Kidney capillary endothelial cell (primary cell): Measurements from ENCODE around the gene PLA2G5.
"Not testable (repeated sequence)": the region's sequence is repeated elsewhere in the genome, so short reads cannot be mapped to it uniquely, and the experiment has no call there.

Source experiments
- DNase-seq: peaks from one replicate; pipeline ENCODE4 v3.0.0-alpha.2; 2018; ENCODE audit warnings: low spot score

The PLA2G5 gene

GRCh38 chr1:20119347-20119746 lies 49.4 kb downstream of the PLA2G5 start, which contains the start of gene PLA2G2D:
PLA2G2D (minus strand) TSS chr1:20119536; CDS start chr1:20119498, 38 bp downstream.
- no peak for DNase-seq

GRCh38 chr1:20120796-20121195 lies 50.8 kb downstream of the PLA2G5 start:
- DNase-seq = no peak

- no peak for DNase-seq
Measured at GRCh38 chr1:20123722-20124455, 53.9 kb downstream of the PLA2G5 start.

GRCh38 chr1:20124456-20125057 lies 54.6 kb downstream of the PLA2G5 start:
- peak; percentile 61 for DNase-seq

GRCh38 chr1:20125100-20125499 lies 55.1 kb downstream of the PLA2G5 start:
- no peak for DNase-seq

GRCh38 chr1:20126041-20126805 lies 56.2 kb downstream of the PLA2G5 start:
- no peak for DNase-seq

- no peak for DNase-seq
Measured at GRCh38 chr1:20126806-20127440, 56.9 kb downstream of the PLA2G5 start.

GRCh38 chr1:20130518-20130917 lies 60.5 kb downstream of the PLA2G5 start:
- DNase-seq = not testable (repeated sequence)

- DNase-seq = no peak
Measured at GRCh38 chr1:20134995-20135394, 65.0 kb downstream of the PLA2G5 start.

GRCh38 chr1:20136249-20136648 lies 66.3 kb downstream of the PLA2G5 start:
- no peak for DNase-seq

GRCh38 chr1:20137055-20137454 lies 67.1 kb downstream of the PLA2G5 start:
- no peak for DNase-seq

- no peak for DNase-seq
Measured at GRCh38 chr1:20137604-20138003, 67.6 kb downstream of the PLA2G5 start.

GRCh38 chr1:20138346-20138745 lies 68.4 kb downstream of the PLA2G5 start:
- DNase-seq = no peak

- no peak for DNase-seq
Measured at GRCh38 chr1:20138961-20139550, 69.1 kb downstream of the PLA2G5 start, which contains the start of gene PLA2G2F. PLA2G2F (plus strand) TSS chr1:20139323; CDS start chr1:20139428, 105 bp downstream.

GRCh38 chr1:20139776-20140612 lies 70.0 kb downstream of the PLA2G5 start:
- no peak for DNase-seq

- DNase-seq = no peak
Measured at GRCh38 chr1:20141001-20141400, 71.0 kb downstream of the PLA2G5 start.

- no peak for DNase-seq
Measured at GRCh38 chr1:20141466-20141865, 71.5 kb downstream of the PLA2G5 start.
